ENCODE data around the gene AGTR1.
"Not testable (repeated sequence)": the region's sequence is repeated elsewhere in the genome, so short reads cannot be mapped to it uniquely, and the experiment has no call there.

The AGTR1 gene

DNA sequence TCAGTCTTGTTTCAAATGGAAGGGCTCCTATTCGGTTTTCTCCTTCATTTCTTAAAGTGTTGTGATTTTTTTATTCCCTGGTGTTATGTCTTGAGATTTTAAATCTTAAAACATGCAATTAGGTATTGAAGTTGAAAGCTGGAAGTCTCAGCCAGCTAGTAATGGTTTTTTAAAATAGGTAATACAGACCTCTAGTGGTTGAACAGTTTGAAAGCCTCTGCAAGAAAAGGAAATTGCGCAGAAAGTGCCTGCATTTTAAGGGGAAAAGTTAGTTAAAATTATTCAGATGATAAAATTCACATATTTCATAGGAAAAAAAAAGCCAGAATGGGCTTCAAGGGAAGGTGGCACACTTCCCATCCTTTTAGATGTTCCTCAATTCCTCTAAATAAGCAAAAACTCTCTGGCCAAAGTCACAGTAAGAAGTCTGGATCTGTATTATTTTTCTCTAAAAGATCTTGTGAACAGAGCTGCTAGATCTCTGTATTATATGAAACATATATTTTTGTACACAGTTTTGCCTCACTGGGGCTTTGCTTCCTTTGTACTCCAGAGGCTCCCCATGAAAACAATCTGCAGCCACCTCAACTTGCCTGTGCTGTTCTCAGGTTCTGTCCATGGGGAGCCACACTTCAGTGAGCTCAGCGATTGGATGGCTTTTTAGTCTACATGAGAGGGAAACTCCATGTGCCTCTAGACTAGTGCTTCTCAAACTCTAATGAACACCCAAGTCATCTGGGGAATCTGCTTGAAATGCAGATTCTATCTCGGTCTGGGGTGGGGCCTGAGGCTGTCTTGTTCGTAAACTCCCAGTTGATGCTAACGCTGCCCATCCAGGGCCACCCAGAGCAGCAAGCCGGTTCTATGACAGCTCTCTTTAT is 21.5 kb downstream of the AGTR1 start:
- DNase-seq, result no peak

- DNase-seq, result no peak
Measured at GRCh38 chr3:148720873-148721272, 23.2 kb downstream of the AGTR1 start.

- no peak for DNase-seq
Measured at GRCh38 chr3:148723631-148724030, 25.9 kb downstream of the AGTR1 start.

DNA sequence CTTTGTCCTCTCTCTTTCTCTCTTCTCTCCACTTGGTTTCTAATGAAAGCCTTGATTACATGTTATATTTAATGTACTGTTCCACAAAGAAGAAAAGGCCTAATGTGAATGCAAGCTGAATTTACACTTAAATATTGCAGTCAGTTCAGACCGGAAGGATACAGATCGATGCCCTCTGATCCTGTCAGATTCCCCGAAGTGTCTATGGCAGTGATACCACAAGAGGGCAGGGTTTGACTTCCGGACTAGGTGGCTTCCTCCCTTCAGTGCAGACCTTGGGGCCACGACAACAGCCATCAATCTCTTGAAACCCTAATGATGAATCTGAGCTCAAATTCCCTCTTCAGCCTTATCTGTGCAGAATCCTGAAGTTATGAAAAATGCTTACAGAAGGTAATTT is 29.5 kb downstream of the AGTR1 start:
- DNase-seq, result peak; percentile 19

DNA sequence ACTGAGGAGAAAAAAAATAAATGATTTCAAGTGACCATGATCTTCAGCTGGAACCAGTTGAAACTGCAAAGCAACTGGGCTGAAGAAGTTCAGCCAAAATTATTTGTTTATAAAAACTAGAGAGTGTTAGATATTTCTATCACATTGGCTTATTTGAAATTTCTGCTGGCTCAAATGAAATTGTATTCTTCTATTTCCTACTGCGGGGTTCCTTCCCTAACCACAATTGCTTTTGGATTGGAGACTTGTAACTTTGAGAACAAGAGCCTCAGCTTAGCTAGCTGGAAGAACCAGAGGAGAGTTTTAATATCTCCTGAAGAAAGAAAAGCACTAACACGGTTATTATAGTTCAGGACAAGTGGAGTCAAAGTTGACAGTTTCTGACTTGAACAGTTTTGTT is 31.1 kb downstream of the AGTR1 start:
- DNase-seq, result no peak

GRCh38 chr3:148729476-148730055 is 31.9 kb downstream of the AGTR1 start:
- no peak for DNase-seq

DNA sequence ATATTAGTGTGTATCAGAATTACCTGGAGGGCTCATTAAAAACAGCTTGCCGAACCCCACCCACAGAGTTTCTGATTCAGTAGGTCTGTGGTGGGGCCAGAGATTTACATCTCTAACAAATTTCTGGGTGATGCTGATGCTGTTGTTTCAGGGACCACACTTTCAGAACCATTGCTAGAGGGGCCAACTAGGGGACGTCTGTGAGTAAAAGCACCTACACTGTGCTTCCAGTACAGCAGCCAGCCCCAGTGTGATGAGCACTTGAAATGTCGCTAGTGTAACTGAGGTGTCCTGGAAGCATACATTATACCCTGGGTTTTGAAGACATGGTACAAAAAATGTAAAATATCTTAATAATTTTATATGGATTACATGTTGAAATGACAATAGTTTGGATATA is 33.0 kb downstream of the AGTR1 start:
- no peak for DNase-seq

DNA sequence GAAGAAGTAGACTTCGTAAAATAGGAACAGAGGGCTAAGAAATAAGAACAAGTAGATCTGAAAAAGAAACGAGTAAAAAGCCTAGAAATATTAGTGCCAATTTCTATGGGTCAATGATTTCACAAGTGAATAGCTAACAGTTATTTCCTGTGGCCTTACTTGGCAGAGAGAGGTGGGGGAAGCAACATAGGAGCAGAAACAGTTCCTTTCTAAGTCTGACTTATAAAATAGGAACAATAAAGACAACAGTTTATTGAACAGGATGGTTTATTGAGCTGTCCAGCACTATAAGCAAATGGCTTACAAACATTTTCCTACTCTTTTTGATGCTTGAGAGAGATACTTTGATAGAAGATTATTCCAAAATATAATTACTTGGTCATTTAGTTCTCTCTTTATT is 37.9 kb downstream of the AGTR1 start:
- no peak for DNase-seq

DNA sequence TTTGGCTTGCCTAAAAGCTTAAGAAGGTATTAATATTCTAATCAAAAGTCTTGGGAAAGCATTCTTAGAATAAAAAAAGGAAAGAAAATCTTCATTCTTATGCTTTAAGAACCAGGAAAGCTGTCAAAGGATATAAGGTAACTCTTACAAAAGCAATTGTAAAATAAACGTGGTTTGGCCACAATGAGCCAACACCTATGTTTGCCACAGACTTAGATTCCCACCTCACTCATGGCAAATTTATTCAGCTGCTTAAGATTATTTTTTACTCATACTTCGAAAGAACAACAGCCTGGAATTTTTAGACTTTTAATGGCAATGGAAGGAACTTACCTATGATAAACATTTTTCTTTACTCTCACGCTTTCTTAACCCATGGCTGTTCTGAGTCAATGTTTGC is 38.4 kb downstream of the AGTR1 start:
- DNase-seq, result no peak

- DNase-seq, result no peak
Measured at GRCh38 chr3:148737104-148737530, 39.4 kb downstream of the AGTR1 start.

GRCh38 chr3:148739720-148740119 is 42.0 kb downstream of the AGTR1 start:
- no peak for DNase-seq

DNA sequence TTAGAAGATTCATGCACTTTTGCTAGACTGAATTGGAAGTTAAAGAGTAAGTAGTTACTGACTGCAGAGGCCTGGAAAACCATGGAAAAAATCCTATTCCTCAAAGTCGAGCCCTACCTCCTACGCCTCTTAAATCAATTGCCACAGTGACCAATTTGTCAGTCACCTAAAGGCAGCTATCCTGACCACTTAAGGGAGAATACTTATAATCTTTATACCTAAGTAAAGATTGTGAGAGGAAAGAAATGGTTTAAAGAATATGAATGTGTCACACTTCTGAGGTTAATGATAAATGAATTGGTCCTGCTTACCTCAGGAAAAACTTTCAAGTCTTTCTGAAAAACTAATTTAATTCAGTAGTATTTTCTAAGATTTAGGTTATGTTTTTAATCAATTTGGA is 42.6 kb downstream of the AGTR1 start:
- DNase-seq, result no peak

GRCh38 chr3:148741219-148741618 is 43.5 kb downstream of the AGTR1 start:
- no peak for DNase-seq

DNA sequence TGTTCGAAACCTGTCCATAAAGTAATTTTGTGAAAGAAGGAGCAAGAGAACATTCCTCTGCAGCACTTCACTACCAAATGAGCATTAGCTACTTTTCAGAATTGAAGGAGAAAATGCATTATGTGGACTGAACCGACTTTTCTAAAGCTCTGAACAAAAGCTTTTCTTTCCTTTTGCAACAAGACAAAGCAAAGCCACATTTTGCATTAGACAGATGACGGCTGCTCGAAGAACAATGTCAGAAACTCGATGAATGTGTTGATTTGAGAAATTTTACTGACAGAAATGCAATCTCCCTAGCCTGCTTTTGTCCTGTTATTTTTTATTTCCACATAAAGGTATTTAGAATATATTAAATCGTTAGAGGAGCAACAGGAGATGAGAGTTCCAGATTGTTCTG is 44.4 kb downstream of the AGTR1 start:
- DNase-seq, result no peak

DNA sequence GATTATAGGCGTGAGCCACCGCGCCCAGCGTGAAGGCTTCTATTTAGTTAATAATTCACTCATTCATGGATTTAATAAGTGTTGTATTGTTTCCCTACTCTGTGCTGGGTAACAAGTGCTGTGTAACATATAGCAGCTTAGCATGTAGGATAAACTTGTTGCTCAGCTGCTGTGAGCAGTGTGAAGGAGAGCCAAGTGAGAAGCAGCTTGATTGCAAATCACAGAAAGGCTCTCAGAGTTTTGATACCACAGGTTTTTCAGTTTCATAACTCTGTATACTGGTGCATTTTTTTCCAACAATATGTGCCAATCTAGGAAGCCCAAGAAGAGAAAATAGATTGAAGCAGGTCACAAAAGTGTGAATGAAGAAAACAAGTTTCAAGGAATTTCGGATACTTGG is 48.4 kb downstream of the AGTR1 start:
- no peak for DNase-seq

GRCh38 chr3:148748283-148748682 is 50.6 kb downstream of the AGTR1 start:
- peak; percentile 20 for DNase-seq

GRCh38 chr3:148750296-148750695 is 52.6 kb downstream of the AGTR1 start:
- no peak for DNase-seq

DNA sequence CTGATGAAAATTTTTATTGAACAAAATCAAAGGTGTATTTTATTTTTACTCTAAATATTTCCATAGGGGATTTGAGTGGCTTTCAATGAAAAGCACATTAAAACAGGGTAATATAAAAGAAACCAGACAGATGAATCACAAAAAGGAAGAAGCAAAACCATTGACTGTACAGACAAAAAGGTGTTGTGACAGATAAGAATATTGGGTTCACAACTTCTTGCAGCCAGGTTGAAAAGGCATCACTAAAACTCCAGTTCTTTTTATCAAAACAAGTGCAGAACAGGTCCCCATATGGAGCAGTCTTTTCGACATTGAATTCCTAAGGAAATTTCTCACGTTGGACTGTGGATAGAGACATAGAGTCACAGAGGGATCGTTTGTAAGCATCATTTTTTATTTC is 53.8 kb downstream of the AGTR1 start:
- no peak for DNase-seq

DNA sequence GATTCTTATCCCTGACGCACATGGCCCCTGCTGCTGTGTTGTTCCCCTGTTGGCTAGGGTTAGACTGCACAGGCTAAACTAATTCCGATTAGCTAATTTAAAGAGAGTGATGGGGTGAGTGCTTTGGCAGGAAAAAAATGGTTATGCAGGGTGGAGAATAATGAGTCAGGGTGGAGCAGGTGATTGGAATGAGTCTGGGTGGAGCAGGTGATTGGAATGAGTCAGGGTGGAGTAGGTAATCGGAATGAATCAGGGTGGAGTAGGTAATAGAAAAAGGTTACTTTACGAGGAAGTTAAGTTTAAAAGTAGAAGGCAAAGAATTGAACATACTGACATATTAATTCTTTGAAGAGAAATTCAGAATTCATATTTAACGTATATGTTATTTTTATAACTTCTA is 55.7 kb downstream of the AGTR1 start:
- not testable (repeated sequence) for DNase-seq

DNA sequence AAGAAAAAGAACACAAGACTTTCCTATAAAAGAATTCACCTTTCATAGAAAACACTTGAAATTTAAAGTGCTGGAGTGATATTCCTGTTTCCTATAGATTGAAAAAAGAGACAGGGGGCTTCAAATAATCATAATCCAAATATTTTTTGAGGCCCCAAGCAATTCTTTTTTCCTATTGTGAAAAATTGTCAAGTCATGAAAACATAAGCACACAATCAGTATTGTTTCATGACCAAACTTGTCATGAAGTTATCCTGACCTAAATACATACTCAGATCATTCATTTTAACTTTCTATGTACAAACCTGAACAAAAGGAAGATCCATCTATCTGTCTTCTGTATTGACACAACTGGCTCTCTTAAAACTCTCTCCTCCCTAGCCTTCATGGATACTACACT is 57.9 kb downstream of the AGTR1 start:
- DNase-seq, result no peak

DNA sequence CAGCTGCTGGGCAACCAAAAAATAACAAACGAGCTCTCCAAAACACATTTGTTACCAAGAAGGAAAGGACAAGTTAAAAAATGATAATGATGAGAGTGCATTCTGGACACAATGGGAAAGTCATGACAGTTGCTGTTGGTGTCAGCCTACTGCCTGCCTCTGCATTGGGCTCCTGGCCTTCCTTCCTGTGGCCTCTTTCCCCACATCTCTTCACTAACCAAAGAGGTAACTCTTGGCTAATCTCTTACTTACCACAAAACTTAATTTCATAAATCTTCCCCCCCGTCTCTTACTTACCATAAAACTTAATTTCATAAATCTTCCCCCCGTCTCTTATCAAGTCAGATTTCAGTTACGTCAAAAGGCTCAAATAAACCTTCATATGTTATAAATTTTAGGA is 58.6 kb downstream of the AGTR1 start:
- no peak for DNase-seq

DNA sequence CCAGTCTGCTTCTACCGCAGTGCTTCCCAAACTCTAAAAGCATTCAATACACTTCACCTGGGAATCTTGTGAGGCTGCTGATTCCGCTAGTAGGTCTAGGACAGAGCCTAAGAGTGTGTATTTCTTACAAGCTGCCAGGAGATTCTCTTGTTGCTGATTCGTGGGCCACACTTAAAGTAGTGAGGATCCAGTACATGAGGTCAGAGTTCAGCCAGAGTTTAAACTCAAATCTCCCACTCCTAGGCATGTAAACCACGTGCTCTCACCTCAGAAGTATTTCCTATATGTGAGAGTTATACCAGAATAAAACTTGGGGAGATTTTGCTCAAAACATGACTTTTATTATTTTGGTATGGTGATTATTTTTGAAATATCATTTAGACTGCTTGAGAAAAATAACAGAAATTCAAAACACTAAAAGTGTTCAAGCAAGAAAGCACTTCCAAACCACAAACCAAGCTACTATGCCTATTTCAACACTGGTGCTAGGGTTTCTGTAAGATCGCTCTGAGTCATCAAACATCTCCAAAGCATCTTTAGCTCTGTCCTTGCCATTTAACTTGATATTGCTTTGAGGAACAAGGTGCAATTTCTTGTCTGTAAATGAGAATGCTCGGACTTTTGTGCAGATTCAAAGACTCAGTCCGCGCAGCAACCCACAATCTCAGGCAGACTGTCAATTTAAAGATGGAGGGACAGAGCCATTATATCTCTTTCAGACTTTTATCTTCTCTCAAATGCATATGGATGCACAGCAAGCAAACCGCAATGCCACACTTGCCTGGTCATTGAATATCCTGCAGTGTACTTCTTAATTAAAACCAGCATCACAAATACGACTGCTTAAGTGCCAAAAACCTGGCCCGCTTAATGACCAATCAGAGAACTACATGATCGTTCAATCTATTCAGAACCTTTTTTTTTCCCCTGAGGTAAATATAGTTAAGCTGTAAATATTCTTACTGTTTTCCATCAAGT is 59.8 kb downstream of the AGTR1 start:
- no peak for DNase-seq

DNA sequence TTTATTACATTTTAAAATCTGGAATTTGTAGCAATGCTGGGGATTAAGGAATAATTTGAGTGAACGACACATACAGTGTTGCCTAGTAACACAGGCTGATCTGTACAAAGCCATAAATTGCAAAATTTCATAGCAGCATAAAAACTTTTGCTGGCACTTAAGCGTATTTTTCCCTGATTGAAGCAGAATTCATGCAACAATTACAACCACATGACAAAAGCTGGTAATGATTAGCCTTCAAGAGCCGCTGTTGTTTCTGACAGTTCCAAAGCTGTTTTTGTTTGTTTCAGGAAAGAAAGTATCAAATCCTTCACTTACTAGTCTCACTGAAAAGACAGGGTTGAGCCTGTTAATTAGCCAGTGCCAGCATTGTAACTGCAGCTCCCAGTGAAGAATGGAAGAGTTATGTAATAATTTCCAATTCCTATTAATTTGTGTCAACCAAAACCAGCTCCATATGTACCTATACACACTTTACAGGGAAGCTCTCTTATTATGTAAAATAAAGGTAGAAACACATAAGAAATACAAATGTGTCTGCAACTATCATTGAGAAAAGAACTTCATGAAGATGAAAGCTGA is 60.7 kb downstream of the AGTR1 start:
- no peak for DNase-seq

Measured in NCI-H524 treated with DMSO at 0.1 percent for 48 hours (cell line).